HCT116 (cell line): Measurements from ENCODE around the gene OPRD1. TPM values are rescaled to one million over a fixed set of nuclear protein-coding genes. Genes with fewer than 3 reads are reported as not detected.

Experiments used
- ATAC-seq: fragments of 200-7000 bp; cut with Tn5 transposase; 2 replicates; pipeline ENCODE4 v1.9.1; 2020; ENCODE audit warnings: mild to moderate bottlenecking, moderate library complexity
- BruUV-seq: library from RNA; stranded (reverse); fragments of 400-500 nt; replicated peaks from 2 replicates; lab custom pipeline; 2021; lab: Mats Ljungman, UMichigan
- CTCF ChIA-PET: fragments of 300-600 bp; sonication (Branson Sonifier 250); formaldehyde crosslinking; loops from one replicate; lab custom pipeline; 2021; ENCODE audit warnings: antibody characterized with exemption; lab: Charles Lee
- POLR2A ChIA-PET: fragments of 300-600, 350-600 bp; sonication (Branson Sonifier 250); formaldehyde crosslinking; loops from one replicate; lab custom pipeline; 2021; ENCODE audit warnings: antibody characterized with exemption; lab: Charles Lee
- RAD21 ChIA-PET, 2 experiments: fragments of 300-600 bp; sonication (Branson Sonifier 250); formaldehyde crosslinking; loops; one replicate each; lab custom pipeline; 2023; ENCODE audit warnings: low total read pairs in 2 of 2; ENCODE audit not compliant: uncharacterized antibody in 2 of 2, unreplicated experiment in 2 of 2, low non-redundant PET in 1 of 2; lab: Charles Lee
- DNase-seq: peaks from one replicate; pipeline ENCODE4 v3.0.0-alpha.2; 2010; ENCODE audit warnings: low read depth, low spot score
- H2AFZ ChIP-seq: fragments of 200-600 bp; shearing (Covaris generic), sonication (generic); 2 replicates; pipeline ENCODE4 v1.6.1; 2017; ENCODE audit warnings: low read depth, mixed run types, mixed read lengths, antibody characterized with exemption, low read length; ENCODE audit not compliant: poor library complexity, severe bottlenecking
- H3K27ac ChIP-seq: 2 replicates; pipeline ENCODE4 v1.5.1; 2012; ENCODE audit warnings: low read depth, low read length
- H3K27me3 ChIP-seq: fragments of 200-600 bp; sonication (generic); 2 replicates; pipeline ENCODE4 v1.6.1; 2016; ENCODE audit warnings: mixed run types, low read length, mixed read lengths; ENCODE audit not compliant: insufficient read depth
- H3K36me3 ChIP-seq, 2 experiments: fragments of 200-500 bp in 1 of 2; fragments of 200-600 bp in 1 of 2; sonication (Bioruptor generic) in 1 of 2; sonication (generic) in 1 of 2; 2 replicates each; pipeline versions ENCODE4 v1.5.1 to v1.6.1; 2014 to 2016; ENCODE audit warnings: low read length in 2 of 2, inconsistent platforms in 1 of 2, mixed read lengths in 1 of 2, mixed run types in 1 of 2; ENCODE audit not compliant: insufficient read depth in 2 of 2, control insufficient read depth in 1 of 2
- H3K4me1 ChIP-seq, 2 experiments: fragments of 200-600 bp in 1 of 2; sonication (generic) in 1 of 2; 2 replicates each; pipeline versions ENCODE4 v1.5.1 to v1.6.1; 2012 to 2017; ENCODE audit warnings: low read length in 2 of 2, inconsistent platforms in 1 of 2, mild to moderate bottlenecking in 1 of 2, mixed read lengths in 1 of 2, mixed run types in 1 of 2, moderate library complexity in 1 of 2; ENCODE audit not compliant: insufficient read depth in 2 of 2, control insufficient read depth in 1 of 2
- H3K4me2 ChIP-seq: fragments of 200-600 bp; sonication (generic); 2 replicates; pipeline ENCODE4 v1.6.1; 2017; ENCODE audit warnings: mixed run types, low read length, mixed read lengths
- H3K4me3 ChIP-seq, 2 experiments: fragments of 200-600 bp in 1 of 2; sonication (generic) in 1 of 2; replicated peaks in 1 of 2; 2 replicates each; pipeline ENCODE4 v1.5.1; 2011 to 2016; ENCODE audit warnings: low read length in 2 of 2, control low read depth in 1 of 2, low read depth in 1 of 2, mild to moderate bottlenecking in 1 of 2, mixed read lengths in 1 of 2, mixed run types in 1 of 2
- H3K79me2 ChIP-seq: fragments of 200-600 bp; sonication (generic); 2 replicates; pipeline ENCODE4 v1.6.1; 2017; ENCODE audit warnings: mild to moderate bottlenecking, mixed run types, low read length, moderate library complexity, mixed read lengths; ENCODE audit not compliant: insufficient read depth
- H3K9ac ChIP-seq: fragments of 200-600 bp; sonication (generic); 2 replicates; pipeline ENCODE4 v1.6.1; 2016; ENCODE audit warnings: low read length, mixed read lengths
- H3K9me2 ChIP-seq: fragments of 200-600 bp; sonication (generic), shearing (Covaris generic); 2 replicates; pipeline ENCODE4 v1.6.1; 2017; ENCODE audit warnings: mixed run types, mild to moderate bottlenecking, moderate library complexity; ENCODE audit not compliant: insufficient read depth
- H3K9me3 ChIP-seq, 2 experiments: fragments of 200-500 bp in 1 of 2; fragments of 200-600 bp in 1 of 2; sonication (Bioruptor generic) in 1 of 2; sonication (generic) in 1 of 2; 2 replicates each; pipeline ENCODE4 v1.6.1; 2014 to 2017; ENCODE audit warnings: low read length in 2 of 2, mixed read lengths in 2 of 2, inconsistent platforms in 1 of 2, low read depth in 1 of 2, mild to moderate bottlenecking in 1 of 2, mixed run types in 1 of 2, moderate library complexity in 1 of 2; ENCODE audit not compliant: control insufficient read depth in 1 of 2, insufficient read depth in 1 of 2
- H4K20me1 ChIP-seq: fragments of 200-600 bp; sonication (generic), shearing (Covaris generic); 2 replicates; pipeline ENCODE4 v1.6.1; 2017; ENCODE audit warnings: mixed run types, mild to moderate bottlenecking, moderate library complexity; ENCODE audit not compliant: insufficient read depth
- CBX3 ChIP-seq: IDR thresholded peaks from 2 replicates; pipeline ENCODE4 v1.6.1; 2012; ENCODE audit warnings: low read depth
- CTCF ChIP-seq, 3 experiments: fragments of 200-600 bp in 1 of 3; sonication (generic) in 1 of 3; IDR thresholded peaks in 2 of 3; conservative IDR thresholded peaks in 1 of 3; 2 replicates each; pipeline ENCODE4 v1.5.1; 2012 to 2017; ENCODE audit warnings: low read depth in 2 of 3, low read length in 2 of 3, antibody characterized with exemption in 1 of 3, borderline replicate concordance in 1 of 3, control low read depth in 1 of 3, mild to moderate bottlenecking in 1 of 3, mixed read lengths in 1 of 3, mixed run types in 1 of 3, moderate library complexity in 1 of 3; ENCODE audit not compliant: insufficient read depth in 1 of 3
- EGR1 ChIP-seq: IDR thresholded peaks from 2 replicates; pipeline ENCODE4 v1.6.1; 2012; ENCODE audit warnings: low read depth
- ELF1 ChIP-seq: IDR thresholded peaks from 2 replicates; pipeline ENCODE4 v1.6.1; 2012; ENCODE audit warnings: low read depth, borderline replicate concordance
- EZH2phosphoT487 ChIP-seq: fragments of 200-600 bp; IDR thresholded peaks from 2 replicates; pipeline ENCODE4 v1.6.1; 2018; ENCODE audit warnings: antibody characterized with exemption, borderline replicate concordance
- FOSL1 ChIP-seq: IDR thresholded peaks from 2 replicates; pipeline ENCODE4 v1.6.1; 2012; ENCODE audit warnings: low read depth
- POLR2A ChIP-seq: IDR thresholded peaks from 2 replicates; pipeline ENCODE4 v1.7.0; 2011; ENCODE audit warnings: borderline replicate concordance; ENCODE audit not compliant: insufficient read depth, insufficient read length; ENCODE audit errors: extremely low read depth
- POLR2AphosphoS5 ChIP-seq: IDR thresholded peaks from 2 replicates; pipeline ENCODE4 v1.6.1; 2011; ENCODE audit warnings: mild to moderate bottlenecking, low read depth, low read length, moderate library complexity
- RAD21 ChIP-seq: IDR thresholded peaks from 2 replicates; pipeline ENCODE4 v1.6.1; 2012; ENCODE audit warnings: low read depth, mild to moderate bottlenecking
- TCF7L2 ChIP-seq: IDR thresholded peaks from 2 replicates; pipeline ENCODE4 v1.7.0; 2011; ENCODE audit warnings: borderline replicate concordance, inconsistent platforms; ENCODE audit not compliant: insufficient read depth, insufficient read length; ENCODE audit errors: extremely low read depth
- YY1 ChIP-seq: IDR thresholded peaks from 2 replicates; pipeline ENCODE4 v1.6.1; 2011; ENCODE audit warnings: low read length, low read depth, moderate library complexity, mild to moderate bottlenecking; ENCODE audit not compliant: insufficient replicate concordance; ENCODE audit errors: extremely low read depth
- ZBTB33 ChIP-seq: IDR thresholded peaks from 2 replicates; pipeline ENCODE4 v1.6.1; 2011; ENCODE audit warnings: mild to moderate bottlenecking, low read length, moderate library complexity; ENCODE audit not compliant: insufficient replicate concordance; ENCODE audit errors: extremely low read depth
- ZFX ChIP-seq: fragments of 450-650 bp; IDR thresholded peaks from 2 replicates; pipeline ENCODE4 v1.6.1; 2017
- ZNF274 ChIP-seq: fragments of 200-500 bp; sonication (Bioruptor generic); IDR thresholded peaks from 2 replicates; pipeline ENCODE4 v1.6.1; 2014; ENCODE audit warnings: mild to moderate bottlenecking, low read depth, low read length, inconsistent platforms
- intact Hi-C: fragments of 100-400 bp; cut with micrococcal nuclease; formaldehyde crosslinking; loops from 2 replicates; pipeline ENCODE4 v1.10.0; 2022
- total RNA-seq: library from RNA; stranded (reverse); gene quantifications from one replicate; pipeline ENCODE4 v1.2.1, GENCODE V29; 2021; ENCODE audit not compliant: unreplicated experiment
- TF ChIP-seq, protein P1 (sequence below): IDR thresholded peaks from 2 replicates; pipeline ENCODE4 v1.6.1; 2012

OPRD1 gene
- total RNA-seq, 1 experiment from 2014 or later = not detected

DNA sequence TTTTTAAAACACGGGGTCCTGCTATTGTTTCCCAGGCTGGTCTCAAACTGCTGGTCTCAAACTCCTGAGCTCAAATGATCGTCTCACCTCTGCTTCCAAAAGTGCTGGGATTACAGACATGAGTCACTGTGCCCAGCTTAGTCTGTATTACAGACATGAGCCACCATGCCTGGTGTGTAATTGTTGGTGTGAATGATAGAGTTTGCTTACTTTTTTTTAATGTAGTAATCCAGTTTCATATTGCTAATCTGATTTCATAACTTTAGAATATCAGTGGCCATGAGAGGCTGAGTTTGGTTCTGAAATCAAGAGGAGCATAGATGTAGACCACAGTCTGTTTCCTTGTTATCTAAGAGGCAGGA is 105.8 kb downstream of the OPRD1 start:
- Histone ChIP-seq H4K20me1 (no peaks in the 10 kb centered on the region), H3K4me2 (no peak overlapping the region), H3K36me3 (no peaks in the 10 kb centered on the region), H3K9ac (no peak overlapping the region), H3K4me3 (no peak overlapping the region), H3K79me2 (peaks cover 23% of the 10 kb centered on the region), H2AFZ (no peak overlapping the region), H3K9me2 (no peaks in the 10 kb centered on the region), H3K9me3 (no peaks in the 10 kb centered on the region), H3K27me3 (no peaks in the 10 kb centered on the region), H3K27ac (no peak overlapping the region), H3K4me1 (peaks cover 13 to 21% of the 10 kb centered on the region in 2 experiments)
- TF ChIP-seq CTCF (IDR thresholded peaks at IDR 0.05 in 2 of 3, conservative IDR thresholded peaks at IDR 0.05 in 1 of 3; ENCODE audit: borderline replicate concordance in 1 of 3, insufficient read depth in 1 of 3, low read depth in 2 of 3, low read length in 2 of 3) (no peak), TCF7L2 (no peak), POLR2A (no peak), EGR1 (no peak), YY1 (no peak), ZBTB33 (no peak), FOSL1 (no peak), EZH2phosphoT487 (no peak), RAD21 (no peak), ZFX (no peak), ELF1 (no peak), POLR2AphosphoS5 (no peak), ZNF274 (no peak), CBX3 (no peak)
- TF ChIP-seq, protein P1, sequence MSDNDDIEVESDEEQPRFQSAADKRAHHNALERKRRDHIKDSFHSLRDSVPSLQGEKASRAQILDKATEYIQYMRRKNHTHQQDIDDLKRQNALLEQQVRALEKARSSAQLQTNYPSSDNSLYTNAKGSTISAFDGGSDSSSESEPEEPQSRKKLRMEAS = no peak
- DNase-seq (no peak), ATAC-seq (no peak)
- ChIA-PET CTCF (no interaction called here), RAD21 (interaction anchor here in 1 of 2 experiments (0.7 kb wide), 1 partner anchor 124 kb away, joined by 3 read pairs; no protein-coding TSS in a partner anchor), POLR2A (no interaction called here)
- BruUV-seq = no TSS peak
- intact Hi-C loops = no loop called here

Other genes starting within 250 kb of the OPRD1 start
- gene RAB42, start 219.9 kb upstream of the OPRD1 start, total RNA-seq = not detected
- gene TAF12, start 169.1 kb upstream of the OPRD1 start, total RNA-seq = 39.0 TPM
- gene RNU11, start 163.6 kb upstream of the OPRD1 start, total RNA-seq = not detected
- gene GMEB1, start 143.4 kb upstream of the OPRD1 start, total RNA-seq = 19.8 TPM
- gene YTHDF2, start 75.2 kb upstream of the OPRD1 start, total RNA-seq = 90.6 TPM
- 41.7 TPM for gene EPB41, start 102.4 kb downstream of the OPRD1 start, total RNA-seq